ENCODE results near the gene SPHKAP. TPM values are rescaled to one million over a fixed set of nuclear protein-coding genes. Genes with fewer than 3 reads are reported as not detected.

The SPHKAP gene
- total RNA-seq, 4 donors from 2014 or later: not detected

DNA sequence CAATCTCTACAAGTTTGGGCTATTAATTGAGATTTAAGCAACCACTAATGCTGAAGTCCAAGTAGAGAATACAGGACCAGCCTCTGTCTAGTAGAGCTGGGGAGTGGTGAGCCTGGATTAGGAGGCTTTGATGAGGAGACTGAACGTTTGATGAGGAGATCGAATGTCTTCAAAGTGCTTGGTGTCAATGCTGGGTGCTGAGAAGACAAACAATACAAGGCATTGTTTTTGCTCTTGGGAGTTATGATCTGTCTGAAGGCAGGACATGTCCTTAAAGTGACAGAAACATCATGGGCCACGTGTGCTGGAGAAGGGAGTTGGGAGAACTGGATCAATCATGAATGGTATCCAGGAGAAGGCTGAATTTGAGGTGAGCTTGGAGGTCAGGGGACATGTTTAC is 143.6 kb downstream of the SPHKAP start:
- ATAC-seq (ENCODE audit: low FRiP score) (no peak), DNase-seq (ENCODE audit: low spot score) (no peak)
- TF ChIP-seq CTCF (IDR thresholded peaks at IDR 0.05): no peak

- no peak for DNase-seq (ENCODE audit: low spot score)
- no peak for ATAC-seq (ENCODE audit: low FRiP score)
- TF ChIP-seq CTCF (IDR thresholded peaks at IDR 0.05): no peak
Observed at GRCh38 chr2:228023619-228024018, 157.9 kb downstream of the SPHKAP start.

- no peak for TF ChIP-seq CTCF (IDR thresholded peaks at IDR 0.05)
- ATAC-seq (ENCODE audit: low FRiP score) (no peak), DNase-seq (ENCODE audit: low spot score) (no peak)
Observed at GRCh38 chr2:228018311-228018710, 163.2 kb downstream of the SPHKAP start.

DNA sequence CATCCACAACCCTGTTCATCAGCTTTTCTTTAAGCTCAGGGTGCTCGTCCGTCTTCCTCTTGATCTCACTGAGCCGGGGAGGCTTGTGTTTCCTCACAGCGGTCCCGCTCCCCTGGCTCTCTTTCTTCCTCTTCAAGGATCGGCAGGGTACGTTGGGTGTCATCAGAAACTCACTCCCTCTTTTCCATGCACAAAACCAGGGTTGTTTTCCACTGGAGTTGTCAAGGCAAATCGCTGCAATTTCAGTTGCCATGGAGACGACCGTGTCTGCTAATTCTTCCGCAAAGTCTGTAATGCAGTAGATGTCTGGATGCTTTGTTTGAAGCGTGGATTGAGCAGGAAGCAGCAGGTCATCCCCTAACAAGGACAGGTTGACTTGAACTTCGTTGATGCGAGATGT is 163.7 kb downstream of the SPHKAP start:
- DNase-seq (ENCODE audit: low spot score) (no peak), ATAC-seq (ENCODE audit: low FRiP score) (no peak)
- TF ChIP-seq CTCF (IDR thresholded peaks at IDR 0.05): no peak

DNA sequence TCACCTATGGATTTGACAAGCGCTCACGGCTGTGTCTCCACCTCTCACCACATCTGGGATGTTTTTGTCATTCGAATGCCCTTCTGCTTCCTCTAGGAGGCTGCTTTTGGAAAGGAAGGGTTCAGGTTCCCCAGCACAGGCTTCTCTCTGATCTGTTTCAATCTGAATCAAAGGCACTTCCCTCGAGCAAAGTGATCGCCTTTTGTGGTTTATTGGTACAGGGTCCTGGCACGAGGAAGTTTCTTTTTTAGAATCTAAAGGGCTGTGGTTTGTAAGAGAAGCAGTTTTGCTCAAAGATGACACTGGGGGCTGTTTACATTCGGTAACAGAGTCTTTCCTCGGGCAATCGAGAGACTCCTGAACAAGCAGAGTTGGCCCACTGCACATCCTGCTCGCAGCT is 165.1 kb downstream of the SPHKAP start:
- TF ChIP-seq CTCF (IDR thresholded peaks at IDR 0.05): no peak
- no peak for ATAC-seq (ENCODE audit: low FRiP score)
- DNase-seq (ENCODE audit: low spot score): no peak

DNA sequence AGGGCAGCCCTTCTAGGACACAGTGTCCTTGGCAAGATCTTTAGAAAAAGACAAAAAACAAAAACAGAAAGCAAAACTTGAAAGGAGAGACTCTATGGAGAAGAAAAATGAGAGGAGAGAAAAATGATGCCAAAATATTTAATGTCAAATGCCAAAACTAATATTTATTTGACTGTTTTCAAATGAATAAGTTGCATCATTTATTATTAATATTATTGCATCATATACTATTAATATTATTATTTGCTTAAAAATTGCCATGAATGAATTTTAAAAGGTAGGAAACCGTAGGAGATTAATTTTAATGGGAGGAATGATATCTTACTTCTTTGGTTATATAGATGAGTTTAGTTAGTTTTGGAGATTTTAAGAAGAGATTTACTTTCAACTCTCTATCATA is 165.7 kb downstream of the SPHKAP start:
- ATAC-seq (ENCODE audit: low FRiP score) (no peak), DNase-seq (ENCODE audit: low spot score) (no peak)
- TF ChIP-seq CTCF (IDR thresholded peaks at IDR 0.05): no peak

GRCh38 chr2:227996366-227996765 is 185.1 kb downstream of the SPHKAP start:
- no peak for DNase-seq (ENCODE audit: low spot score)
- TF ChIP-seq CTCF (IDR thresholded peaks at IDR 0.05): no peak
- no peak for ATAC-seq (ENCODE audit: low FRiP score)
